CD1c-positive myeloid dendritic cell (primary cell): ENCODE data around the gene GRIFIN.

ENCODE experiments used
- DNase-seq: peaks from one replicate; pipeline ENCODE4 v3.0.0-alpha.2; 2016; ENCODE audit errors: extremely low spot score

The GRIFIN gene

GRCh38 chr7:2433713-2434550 is 42.3 kb downstream of the GRIFIN start:
- no peak for DNase-seq

GRCh38 chr7:2432910-2433712 is 43.1 kb downstream of the GRIFIN start:
- DNase-seq = no peak

- DNase-seq = peak; percentile 45
These were observed 44.8 kb downstream of the GRIFIN start for GRCh38 chr7:2431260-2431867.

- no peak for DNase-seq
These were observed 50.4 kb downstream of the GRIFIN start for GRCh38 chr7:2425749-2426148.
